Fibroblast of lung (primary cell): Measurements from ENCODE around the gene KLK3. TPM values are rescaled to one million over a fixed set of nuclear protein-coding genes. Genes with fewer than 3 reads are reported as not detected.

Experiments
- DNase-seq, 2 donors: peaks; one replicate each; pipeline versions ENCODE4 v3.0.0 to v3.0.0-alpha.2; 2010; ENCODE audit warnings: low read depth in 2 of 2
- H2AFZ ChIP-seq: 2 replicates; pipeline ENCODE4 v1.5.1; 2012; ENCODE audit warnings: low read length, control low read depth, inconsistent platforms
- H3K27ac ChIP-seq: 2 replicates; pipeline ENCODE4 v1.5.1; 2011; ENCODE audit warnings: low read length, control low read depth; ENCODE audit not compliant: insufficient read depth
- H3K27me3 ChIP-seq: 2 replicates; pipeline ENCODE4 v1.5.1; 2011; ENCODE audit warnings: mild to moderate bottlenecking, low read length; ENCODE audit not compliant: control insufficient read depth, insufficient read depth
- H3K36me3 ChIP-seq: 2 replicates; pipeline ENCODE4 v1.5.1; 2011; ENCODE audit warnings: low read length; ENCODE audit not compliant: control insufficient read depth, insufficient read depth
- H3K4me1 ChIP-seq: 2 replicates; pipeline ENCODE4 v1.5.1; 2011; ENCODE audit warnings: low read length; ENCODE audit not compliant: control insufficient read depth, insufficient read depth; ENCODE audit errors: extremely low read depth
- H3K4me2 ChIP-seq: 2 replicates; pipeline ENCODE4 v1.5.1; 2011; ENCODE audit warnings: low read length, control low read depth; ENCODE audit not compliant: insufficient read depth; ENCODE audit errors: extremely low read depth
- H3K4me3 ChIP-seq, 4 experiments: fragments of 200-600 bp in 1 of 4; sonication (generic) in 1 of 4; replicated peaks in 1 of 4; 2 replicates each; pipeline ENCODE4 v1.5.1; 2011 to 2016; ENCODE audit warnings: low read length in 4 of 4, low read depth in 3 of 4, mild to moderate bottlenecking in 3 of 4, control low read depth in 2 of 4, inconsistent platforms in 1 of 4, mixed read lengths in 1 of 4; ENCODE audit not compliant: insufficient read depth in 1 of 4; ENCODE audit errors: control extremely low read depth in 1 of 4
- H3K79me2 ChIP-seq: 2 replicates; pipeline ENCODE4 v1.5.1; 2012; ENCODE audit warnings: mild to moderate bottlenecking, low read length, inconsistent platforms; ENCODE audit not compliant: control insufficient read depth, insufficient read depth
- H3K9ac ChIP-seq: 2 replicates; pipeline ENCODE4 v1.5.1; 2011; ENCODE audit warnings: mild to moderate bottlenecking, low read length, control low read depth; ENCODE audit not compliant: insufficient read depth
- H3K9me3 ChIP-seq: 2 replicates; pipeline ENCODE4 v1.5.1; 2012; ENCODE audit warnings: low read depth, low read length; ENCODE audit not compliant: control insufficient read depth, insufficient read depth
- H4K20me1 ChIP-seq: 2 replicates; pipeline ENCODE4 v1.5.1; 2011; ENCODE audit warnings: low read length; ENCODE audit not compliant: control insufficient read depth, insufficient read depth; ENCODE audit errors: extremely low read depth
- EZH2 ChIP-seq: IDR thresholded peaks from 2 replicates; pipeline ENCODE4 v1.5.1; 2012; ENCODE audit warnings: low read length, control low read depth, mild to moderate bottlenecking; ENCODE audit errors: missing control alignments
- polyA plus RNA-seq, 2 donors: library from polyadenylated mRNA; depleted of rRNA in 1 of 2; stranded (reverse) in 1 of 2; unstranded in 1 of 2; fragments of >200 nt; gene quantifications; 2 replicates each; pipeline ENCODE4 v1.2.1, GENCODE V29; 2011 to 2012; ENCODE audit warnings: missing spikeins in 1 of 2
- total RNA-seq: library from RNA; depleted of rRNA; stranded (reverse); fragments of >200 nt; gene quantifications from 2 replicates; pipeline ENCODE4 v1.2.1, GENCODE V29; 2014
- TF ChIP-seq, protein P1 (sequence below), 2 donors: IDR thresholded peaks in 1 of 2; conservative IDR thresholded peaks in 1 of 2; 1 replicate in 1 of 2; 2 replicates in 1 of 2; pipeline ENCODE4 v1.5.1; 2011 to 2012; ENCODE audit warnings: low read length in 2 of 2, control low read depth in 1 of 2, inconsistent platforms in 1 of 2, low read depth in 1 of 2, mild to moderate bottlenecking in 1 of 2

The KLK3 gene
- total and polyA plus RNA-seq, 2 donors (not counting 1 experiment from before 2014, with no cell fraction given) = not detected

DNA sequence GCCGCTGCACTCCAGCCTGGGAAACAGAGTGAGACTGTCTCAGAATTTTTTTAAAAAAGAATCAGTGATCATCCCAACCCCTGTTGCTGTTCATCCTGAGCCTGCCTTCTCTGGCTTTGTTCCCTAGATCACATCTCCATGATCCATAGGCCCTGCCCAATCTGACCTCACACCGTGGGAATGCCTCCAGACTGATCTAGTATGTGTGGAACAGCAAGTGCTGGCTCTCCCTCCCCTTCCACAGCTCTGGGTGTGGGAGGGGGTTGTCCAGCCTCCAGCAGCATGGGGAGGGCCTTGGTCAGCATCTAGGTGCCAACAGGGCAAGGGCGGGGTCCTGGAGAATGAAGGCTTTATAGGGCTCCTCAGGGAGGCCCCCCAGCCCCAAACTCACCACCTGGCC lies 18.3 kb downstream of the KLK3 start, which contains the start of gene KLK2:
TSS of gene KLK2 (plus strand) at position 384 of the 400 bp plus-strand sequence. CDS start 35 bp downstream, outside the sequence.
- H3K27me3 ChIP-seq = no peaks in the 10 kb centered on the region
- H3K4me1 ChIP-seq = no peaks in the 10 kb centered on the region
- no peak within 1 kb of the TSS for H3K27ac ChIP-seq
- no peaks in the 10 kb centered on the region for H3K79me2 ChIP-seq
- no peak within 1 kb of the TSS for H2AFZ ChIP-seq
- H3K9me3 ChIP-seq = no peaks in the 10 kb centered on the region
- H3K4me3 ChIP-seq = no peak within 1 kb of the TSS
- no peak within 1 kb of the TSS for H3K9ac ChIP-seq
- H3K4me2 ChIP-seq = no peak within 1 kb of the TSS
- no peaks in the 10 kb centered on the region for H4K20me1 ChIP-seq
- no peaks in the 10 kb centered on the region for H3K36me3 ChIP-seq
- no peak for TF ChIP-seq EZH2
- TF ChIP-seq, protein P1, sequence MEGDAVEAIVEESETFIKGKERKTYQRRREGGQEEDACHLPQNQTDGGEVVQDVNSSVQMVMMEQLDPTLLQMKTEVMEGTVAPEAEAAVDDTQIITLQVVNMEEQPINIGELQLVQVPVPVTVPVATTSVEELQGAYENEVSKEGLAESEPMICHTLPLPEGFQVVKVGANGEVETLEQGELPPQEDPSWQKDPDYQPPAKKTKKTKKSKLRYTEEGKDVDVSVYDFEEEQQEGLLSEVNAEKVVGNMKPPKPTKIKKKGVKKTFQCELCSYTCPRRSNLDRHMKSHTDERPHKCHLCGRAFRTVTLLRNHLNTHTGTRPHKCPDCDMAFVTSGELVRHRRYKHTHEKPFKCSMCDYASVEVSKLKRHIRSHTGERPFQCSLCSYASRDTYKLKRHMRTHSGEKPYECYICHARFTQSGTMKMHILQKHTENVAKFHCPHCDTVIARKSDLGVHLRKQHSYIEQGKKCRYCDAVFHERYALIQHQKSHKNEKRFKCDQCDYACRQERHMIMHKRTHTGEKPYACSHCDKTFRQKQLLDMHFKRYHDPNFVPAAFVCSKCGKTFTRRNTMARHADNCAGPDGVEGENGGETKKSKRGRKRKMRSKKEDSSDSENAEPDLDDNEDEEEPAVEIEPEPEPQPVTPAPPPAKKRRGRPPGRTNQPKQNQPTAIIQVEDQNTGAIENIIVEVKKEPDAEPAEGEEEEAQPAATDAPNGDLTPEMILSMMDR (conservative IDR thresholded peaks at IDR 0.05 in 1 of 2, IDR thresholded peaks at IDR 0.05 in 1 of 2; ENCODE audit: low read depth in 1 of 2, low read length in 2 of 2) = no peak
- DNase-seq = no peak

DNA sequence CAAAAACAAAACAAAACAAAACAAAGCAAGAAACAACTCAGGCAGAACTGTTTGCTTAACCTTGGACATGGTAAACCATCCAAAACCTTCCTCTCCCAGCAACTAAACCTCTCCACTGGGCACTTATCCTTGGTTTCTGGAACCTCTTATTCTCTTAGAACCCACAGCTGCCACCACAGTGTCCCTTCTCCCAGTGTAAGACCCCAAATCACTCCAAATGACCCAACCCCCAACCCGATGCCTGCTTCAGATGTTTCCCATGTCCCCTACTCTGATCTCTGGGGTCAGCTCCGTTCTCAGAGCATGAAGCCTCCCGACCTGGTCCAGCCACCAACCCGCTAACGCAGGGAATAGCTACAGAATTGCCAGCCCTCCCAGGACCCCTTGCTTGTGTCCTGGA lies 19.5 kb downstream of the KLK3 start:
- Histone ChIP-seq H3K27ac (no peak overlapping the region), H3K4me1 (no peaks in the 10 kb centered on the region), H2AFZ (no peak overlapping the region), H3K79me2 (no peaks in the 10 kb centered on the region), H3K4me3 (no peak overlapping the region), H3K9ac (no peak overlapping the region), H3K27me3 (no peaks in the 10 kb centered on the region), H3K36me3 (no peaks in the 10 kb centered on the region), H4K20me1 (no peaks in the 10 kb centered on the region), H3K4me2 (no peak overlapping the region), H3K9me3 (no peaks in the 10 kb centered on the region)
- DNase-seq = no peak
- no peak for TF ChIP-seq EZH2
- TF ChIP-seq, protein P1 (conservative IDR thresholded peaks at IDR 0.05 in 1 of 2, IDR thresholded peaks at IDR 0.05 in 1 of 2; ENCODE audit: low read depth in 1 of 2, low read length in 2 of 2) = no peak

DNA sequence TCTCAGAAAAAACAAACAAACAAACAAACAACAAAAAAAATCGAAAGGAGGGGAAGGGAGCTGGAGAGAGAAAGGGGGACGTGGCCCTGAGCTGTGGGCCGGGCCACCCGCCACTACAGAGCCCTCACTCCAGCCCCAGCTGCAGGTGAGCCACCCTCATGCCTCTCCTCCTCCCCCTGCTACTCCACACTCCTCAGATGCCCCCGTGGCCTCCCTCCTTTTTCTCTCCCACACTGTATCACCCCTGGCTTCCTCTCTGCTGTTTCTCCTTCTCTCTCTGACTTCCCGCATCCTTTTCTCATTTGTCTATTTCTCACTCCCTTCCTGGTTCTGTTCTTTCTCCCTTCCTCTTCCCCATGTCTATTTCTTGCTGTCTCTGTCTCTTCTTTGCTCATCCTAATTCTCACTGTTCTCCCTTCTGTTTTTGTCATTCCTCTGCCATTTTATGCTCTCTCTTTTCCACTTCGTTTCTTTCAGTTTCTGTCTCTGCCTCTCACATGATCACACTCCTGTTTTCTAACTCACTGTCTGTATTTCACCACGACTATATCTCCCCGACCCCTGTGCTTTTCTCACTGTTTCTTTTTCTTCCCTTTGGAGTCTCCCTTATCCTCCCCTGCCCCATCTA lies 21.2 kb downstream of the KLK3 start:
- Histone ChIP-seq H4K20me1 (no peaks in the 10 kb centered on the region), H3K27me3 (no peaks in the 10 kb centered on the region), H3K27ac (no peak overlapping the region), H3K4me2 (no peak overlapping the region), H3K9ac (no peak overlapping the region), H3K4me3 (no peak overlapping the region), H3K4me1 (no peaks in the 10 kb centered on the region), H3K79me2 (no peaks in the 10 kb centered on the region), H3K36me3 (no peaks in the 10 kb centered on the region), H2AFZ (no peak overlapping the region), H3K9me3 (no peaks in the 10 kb centered on the region)
- TF ChIP-seq, protein P1 (conservative IDR thresholded peaks at IDR 0.05 in 1 of 2, IDR thresholded peaks at IDR 0.05 in 1 of 2; ENCODE audit: low read depth in 1 of 2, low read length in 2 of 2) = no peak
- TF ChIP-seq EZH2 = no peak
- no peak for DNase-seq
